Caco-2 (cell line): ENCODE data around the gene PEX19. TPM values are rescaled to one million over a fixed set of nuclear protein-coding genes. Genes with fewer than 3 reads are reported as not detected.

Source experiments
- BruUV-seq: library from RNA; stranded (reverse); fragments of 400-500 nt; replicated peaks from 2 replicates; lab custom pipeline; 2021; lab: Mats Ljungman, UMichigan
- CTCF ChIA-PET: fragments of 300-600 bp; sonication (Branson Sonifier 250); formaldehyde crosslinking; loops from one replicate; lab custom pipeline; 2022; ENCODE audit warnings: antibody characterized with exemption; lab: Charles Lee
- POLR2A ChIA-PET: fragments of 300-600 bp; sonication (Branson Sonifier 250); formaldehyde crosslinking; loops from one replicate; lab custom pipeline; 2022; ENCODE audit warnings: antibody characterized with exemption; lab: Charles Lee
- DNase-seq, 2 experiments: peaks; one replicate each; pipeline versions ENCODE4 v3.0.0 to v3.0.0-alpha.2; 2020 to 2022
- H3K27me3 ChIP-seq: replicated peaks from 2 replicates; pipeline ENCODE4 v1.6.0; 2011; ENCODE audit warnings: low read length; ENCODE audit not compliant: control insufficient read depth, insufficient read depth
- H3K36me3 ChIP-seq: 2 replicates; pipeline ENCODE4 v1.5.1; 2011; ENCODE audit warnings: low read length; ENCODE audit not compliant: control insufficient read depth, insufficient read depth
- H3K4me1 ChIP-seq: fragments of 250-450 bp; sonication (Bioruptor Pico); 2 replicates; pipeline ENCODE4 v1.5.1; 2020; ENCODE audit warnings: mild to moderate bottlenecking
- H3K4me3 ChIP-seq: 2 replicates; pipeline ENCODE4 v1.5.1; 2011; ENCODE audit warnings: low read depth, mild to moderate bottlenecking, control low read depth, low read length
- H3K9me3 ChIP-seq: fragments of 250-450 bp; sonication (Bioruptor Pico); 2 replicates; pipeline ENCODE4 v1.5.1; 2020; ENCODE audit warnings: mild to moderate bottlenecking, moderate library complexity
- H3K27ac Mint-ChIP-seq: one replicate; pipeline ENCODE4 v1.8.0; 2022; ENCODE audit warnings: mixed read lengths; ENCODE audit not compliant: unreplicated experiment
- H3K27me3 Mint-ChIP-seq: one replicate; pipeline ENCODE4 v1.8.0; 2022; ENCODE audit warnings: mixed read lengths; ENCODE audit not compliant: insufficient read depth, unreplicated experiment
- H3K36me3 Mint-ChIP-seq: one replicate; pipeline ENCODE4 v1.8.0; 2022; ENCODE audit warnings: mild to moderate bottlenecking, mixed read lengths; ENCODE audit not compliant: insufficient read depth, unreplicated experiment
- H3K4me1 Mint-ChIP-seq: one replicate; pipeline ENCODE4 v1.8.0; 2022; ENCODE audit warnings: low read depth, mixed read lengths; ENCODE audit not compliant: unreplicated experiment
- H3K4me3 Mint-ChIP-seq: one replicate; pipeline ENCODE4 v1.8.0; 2022; ENCODE audit warnings: mild to moderate bottlenecking, moderate library complexity, mixed read lengths; ENCODE audit not compliant: unreplicated experiment
- H3K9me3 Mint-ChIP-seq: one replicate; pipeline ENCODE4 v1.8.0; 2022; ENCODE audit warnings: mixed read lengths; ENCODE audit not compliant: unreplicated experiment
- intact Hi-C: fragments of 100-400 bp; cut with micrococcal nuclease; formaldehyde crosslinking; loops from one replicate; pipeline ENCODE4 v1.10.0; 2022; ENCODE audit not compliant: unreplicated experiment
- total RNA-seq: library from RNA; stranded (reverse); gene quantifications from 2 replicates; pipeline ENCODE4 v1.2.3, GENCODE V29; 2022
- TF ChIP-seq, protein P1 (sequence below), 2 experiments: fragments of 200-600 bp in 1 of 2; IDR thresholded peaks; 1 replicate in 1 of 2; 2 replicates in 1 of 2; pipeline versions ENCODE4 v1.5.1 to v1.8.0; 2011 to 2022; ENCODE audit warnings: antibody characterized with exemption in 1 of 2, control low read depth in 1 of 2, inconsistent platforms in 1 of 2, low read depth in 1 of 2, low read length in 1 of 2, mild to moderate bottlenecking in 1 of 2, moderate library complexity in 1 of 2; ENCODE audit not compliant: insufficient read depth in 1 of 2, severe bottlenecking in 1 of 2, unreplicated experiment in 1 of 2

PEX19 gene
- total RNA-seq, 1 experiment from 2014 or later: 59.3 TPM

- H3K4me1 ChIP-seq: no peaks in the 10 kb centered on the region
- CTCF ChIA-PET: no interaction called here
- no peak overlapping the region for H3K4me3 ChIP-seq
- H3K27me3 ChIP-seq: no peaks in the 10 kb centered on the region
- Mint-ChIP-seq H3K27ac (no peak overlapping the region), H3K9me3 (no peaks in the 10 kb centered on the region), H3K4me1 (no peaks in the 10 kb centered on the region), H3K4me3 (no peak overlapping the region), H3K36me3 (peaks cover 54% of the 10 kb centered on the region), H3K27me3 (no peaks in the 10 kb centered on the region)
- no TSS peak for BruUV-seq
- TF ChIP-seq, protein P1, sequence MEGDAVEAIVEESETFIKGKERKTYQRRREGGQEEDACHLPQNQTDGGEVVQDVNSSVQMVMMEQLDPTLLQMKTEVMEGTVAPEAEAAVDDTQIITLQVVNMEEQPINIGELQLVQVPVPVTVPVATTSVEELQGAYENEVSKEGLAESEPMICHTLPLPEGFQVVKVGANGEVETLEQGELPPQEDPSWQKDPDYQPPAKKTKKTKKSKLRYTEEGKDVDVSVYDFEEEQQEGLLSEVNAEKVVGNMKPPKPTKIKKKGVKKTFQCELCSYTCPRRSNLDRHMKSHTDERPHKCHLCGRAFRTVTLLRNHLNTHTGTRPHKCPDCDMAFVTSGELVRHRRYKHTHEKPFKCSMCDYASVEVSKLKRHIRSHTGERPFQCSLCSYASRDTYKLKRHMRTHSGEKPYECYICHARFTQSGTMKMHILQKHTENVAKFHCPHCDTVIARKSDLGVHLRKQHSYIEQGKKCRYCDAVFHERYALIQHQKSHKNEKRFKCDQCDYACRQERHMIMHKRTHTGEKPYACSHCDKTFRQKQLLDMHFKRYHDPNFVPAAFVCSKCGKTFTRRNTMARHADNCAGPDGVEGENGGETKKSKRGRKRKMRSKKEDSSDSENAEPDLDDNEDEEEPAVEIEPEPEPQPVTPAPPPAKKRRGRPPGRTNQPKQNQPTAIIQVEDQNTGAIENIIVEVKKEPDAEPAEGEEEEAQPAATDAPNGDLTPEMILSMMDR (IDR thresholded peaks at IDR 0.05; ENCODE audit: insufficient read depth in 1 of 2, low read depth in 1 of 2, low read length in 1 of 2, severe bottlenecking in 1 of 2, unreplicated experiment in 1 of 2): no peak
- no peaks in the 10 kb centered on the region for H3K9me3 ChIP-seq
- POLR2A ChIA-PET: no interaction called here
- DNase-seq: no peak
- intact Hi-C loops: no loop called here
- H3K36me3 ChIP-seq: no peaks in the 10 kb centered on the region; the same call in 1 of the 2 replicates
These were observed 47.4 kb downstream of the PEX19 start for GRCh38 chr1:160237558-160237957.

GRCh38 chr1:160236806-160237205 is 48.1 kb downstream of the PEX19 start:
- H3K27ac Mint-ChIP-seq: no peak overlapping the region
- no peaks in the 10 kb centered on the region for H3K4me1 Mint-ChIP-seq
- TF ChIP-seq, protein P1 (IDR thresholded peaks at IDR 0.05; ENCODE audit: insufficient read depth in 1 of 2, low read depth in 1 of 2, low read length in 1 of 2, severe bottlenecking in 1 of 2, unreplicated experiment in 1 of 2): no peak
- no peaks in the 10 kb centered on the region for H3K9me3 Mint-ChIP-seq
- ChIA-PET POLR2A (no interaction called here), CTCF (no interaction called here)
- no peaks in the 10 kb centered on the region for H3K27me3 Mint-ChIP-seq
- DNase-seq: no peak
- Histone ChIP-seq H3K4me1 (no peaks in the 10 kb centered on the region), H3K9me3 (no peaks in the 10 kb centered on the region), H3K27me3 (no peaks in the 10 kb centered on the region), H3K4me3 (no peak overlapping the region), H3K36me3 (no peaks in the 10 kb centered on the region; the same call in 1 of the 2 replicates)
- no TSS peak for BruUV-seq
- no peak overlapping the region for H3K4me3 Mint-ChIP-seq
- peaks cover 55% of the 10 kb centered on the region for H3K36me3 Mint-ChIP-seq
- intact Hi-C loops: no loop called here

- Histone ChIP-seq H3K27me3 (no peaks in the 10 kb centered on the region), H3K4me1 (no peaks in the 10 kb centered on the region), H3K36me3 (no peaks in the 10 kb centered on the region; the same call in 1 of the 2 replicates), H3K4me3 (no peak overlapping the region), H3K9me3 (no peaks in the 10 kb centered on the region)
- Mint-ChIP-seq H3K27me3 (no peaks in the 10 kb centered on the region), H3K36me3 (peaks cover 55% of the 10 kb centered on the region), H3K4me3 (no peak overlapping the region), H3K4me1 (no peaks in the 10 kb centered on the region), H3K27ac (no peak overlapping the region), H3K9me3 (no peaks in the 10 kb centered on the region)
- intact Hi-C loops: no loop called here
- TF ChIP-seq, protein P1 (IDR thresholded peaks at IDR 0.05; ENCODE audit: insufficient read depth in 1 of 2, low read depth in 1 of 2, low read length in 1 of 2, severe bottlenecking in 1 of 2, unreplicated experiment in 1 of 2): no peak
- BruUV-seq: no TSS peak
- CTCF ChIA-PET: interaction anchor here (0.8 kb wide), 1 partner anchor 132 kb away, joined by 4 read pairs; no protein-coding TSS in a partner anchor
- POLR2A ChIA-PET: no interaction called here
- no peak for DNase-seq
These were observed 52.0 kb downstream of the PEX19 start for GRCh38 chr1:160232911-160233310.
